Right atrium auricular region (tissue), 2 donors: Measurements from ENCODE around the gene ARFGAP1. TPM values are rescaled to one million over a fixed set of nuclear protein-coding genes. Genes with fewer than 3 reads are reported as not detected.
A peak's percentile ranks its signal among the peaks of the same experiment; 100 is the strongest.

ENCODE experiments used
- DNase-seq: peaks from one replicate; pipeline ENCODE4 v3.0.0-alpha.2; 2019; ENCODE audit warnings: low spot score
- H3K27ac ChIP-seq, 2 donors: fragments of 200-600 bp; sonication (generic); 1 replicate in 1 of 2; 2 replicates in 1 of 2; pipeline ENCODE4 v1.5.1; 2016 to 2019
- H3K27me3 ChIP-seq, 2 donors: fragments of 200-600 bp; sonication (generic); one replicate each; pipeline versions ENCODE4 v1.5.1 to v1.6.0; 2017 to 2019
- H3K36me3 ChIP-seq: fragments of 200-600 bp; sonication (generic); one replicate; pipeline ENCODE4 v1.5.1; 2016
- H3K4me1 ChIP-seq, 2 donors: fragments of 200-600 bp; sonication (generic); one replicate each; pipeline versions ENCODE4 v1.5.1 to v1.6.0; 2017 to 2019
- H3K4me3 ChIP-seq, 2 donors: fragments of 200-600 bp; sonication (generic); 1 replicate in 1 of 2; 2 replicates in 1 of 2; pipeline ENCODE4 v1.5.1; 2017 to 2019; ENCODE audit warnings: mild to moderate bottlenecking in 1 of 2, moderate library complexity in 1 of 2
- H3K9me3 ChIP-seq, 2 donors: fragments of 200-600 bp; sonication (generic); one replicate each; pipeline ENCODE4 v1.5.1; 2019
- total RNA-seq, 2 donors: library from RNA; depleted of rRNA; stranded (reverse); fragments of >200 nt; gene quantifications; one replicate each; pipeline ENCODE4 v1.1.0, GENCODE V29; 2016
- TF ChIP-seq, protein P1 (sequence below), 2 donors: fragments of 200-600 bp; sonication (generic); IDR thresholded peaks; one replicate each; pipeline ENCODE4 v1.5.1; 2019; ENCODE audit warnings: antibody characterized with exemption in 2 of 2

The ARFGAP1 gene
- total RNA-seq, 2 donors from 2014 or later = 19.1 to 20.7 TPM

DNA sequence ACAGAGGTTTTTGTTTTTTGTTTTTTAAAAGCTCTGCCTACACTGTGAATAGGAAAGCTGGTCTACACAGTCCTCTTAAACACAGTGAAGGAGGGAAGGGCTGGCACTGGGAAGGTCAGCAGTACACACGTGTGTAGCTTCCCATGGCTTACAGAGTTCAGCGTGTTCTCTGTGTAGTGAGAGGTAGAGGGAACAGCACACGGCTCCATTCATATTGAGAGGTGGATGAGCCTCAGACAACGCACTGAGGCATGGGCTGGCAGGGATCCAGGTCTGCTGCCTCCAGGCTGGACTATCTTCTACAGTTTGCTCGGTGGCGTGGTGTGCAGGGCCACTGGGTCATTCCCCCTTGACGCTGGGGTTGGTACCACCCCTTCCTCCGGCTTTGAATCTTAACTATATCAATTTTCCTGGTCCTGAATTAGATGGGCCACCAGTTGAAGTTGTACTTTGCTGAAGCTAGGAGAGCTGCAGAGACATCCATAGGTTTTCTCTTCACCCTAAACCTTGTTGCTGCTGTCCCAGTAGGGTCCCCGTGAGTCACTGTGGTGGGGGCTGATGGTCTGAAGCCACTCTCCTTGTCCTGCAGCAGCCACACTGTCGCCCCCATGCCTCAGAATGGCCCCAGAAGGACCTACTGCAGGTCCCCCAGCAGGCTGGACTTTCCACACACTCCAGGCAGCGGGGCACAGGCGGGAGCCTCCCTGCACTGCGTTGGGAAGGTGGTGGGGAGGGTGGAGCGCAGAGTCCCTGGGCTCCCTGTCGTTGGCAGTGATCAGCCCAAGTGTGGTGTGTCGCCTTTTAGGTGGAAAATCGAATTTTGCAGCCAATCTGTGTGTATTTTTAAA is 2.0 kb downstream of the ARFGAP1 start:
- H3K36me3 ChIP-seq = peaks cover 33% of the 10 kb centered on the region
- peak overlapping the region in 1 of 2 donors; percentile 97 for H3K4me3 ChIP-seq
- no peak overlapping the region for H3K27ac ChIP-seq
- DNase-seq = no peak
- H3K27me3 ChIP-seq = no peaks in the 10 kb centered on the region
- no peaks in the 10 kb centered on the region for H3K9me3 ChIP-seq
- TF ChIP-seq, protein P1, sequence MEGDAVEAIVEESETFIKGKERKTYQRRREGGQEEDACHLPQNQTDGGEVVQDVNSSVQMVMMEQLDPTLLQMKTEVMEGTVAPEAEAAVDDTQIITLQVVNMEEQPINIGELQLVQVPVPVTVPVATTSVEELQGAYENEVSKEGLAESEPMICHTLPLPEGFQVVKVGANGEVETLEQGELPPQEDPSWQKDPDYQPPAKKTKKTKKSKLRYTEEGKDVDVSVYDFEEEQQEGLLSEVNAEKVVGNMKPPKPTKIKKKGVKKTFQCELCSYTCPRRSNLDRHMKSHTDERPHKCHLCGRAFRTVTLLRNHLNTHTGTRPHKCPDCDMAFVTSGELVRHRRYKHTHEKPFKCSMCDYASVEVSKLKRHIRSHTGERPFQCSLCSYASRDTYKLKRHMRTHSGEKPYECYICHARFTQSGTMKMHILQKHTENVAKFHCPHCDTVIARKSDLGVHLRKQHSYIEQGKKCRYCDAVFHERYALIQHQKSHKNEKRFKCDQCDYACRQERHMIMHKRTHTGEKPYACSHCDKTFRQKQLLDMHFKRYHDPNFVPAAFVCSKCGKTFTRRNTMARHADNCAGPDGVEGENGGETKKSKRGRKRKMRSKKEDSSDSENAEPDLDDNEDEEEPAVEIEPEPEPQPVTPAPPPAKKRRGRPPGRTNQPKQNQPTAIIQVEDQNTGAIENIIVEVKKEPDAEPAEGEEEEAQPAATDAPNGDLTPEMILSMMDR (IDR thresholded peaks at IDR 0.05) = no peak
- peaks cover 0 to 23% of the 10 kb centered on the region in 2 donors for H3K4me1 ChIP-seq

DNA sequence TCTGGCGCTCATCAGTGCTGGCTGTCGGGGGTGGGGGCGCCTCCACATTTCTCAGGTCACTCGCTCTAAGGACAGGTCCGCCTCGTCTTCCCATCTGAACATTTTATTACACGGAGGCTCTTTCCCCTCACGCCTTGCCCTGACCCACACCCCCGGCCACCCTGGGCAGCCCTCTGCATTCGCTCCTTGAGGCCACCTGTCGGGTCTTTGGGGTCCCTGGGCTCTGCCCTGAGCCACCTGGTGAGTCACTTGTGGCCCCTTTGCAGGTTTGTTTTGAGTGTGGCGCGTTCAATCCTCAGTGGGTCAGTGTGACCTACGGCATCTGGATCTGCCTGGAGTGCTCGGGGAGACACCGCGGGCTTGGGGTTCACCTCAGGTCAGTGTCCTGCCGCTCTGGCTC is 3.2 kb downstream of the ARFGAP1 start:
- TF ChIP-seq, protein P1 (IDR thresholded peaks at IDR 0.05) = no peak
- Histone ChIP-seq H3K27ac (no peak overlapping the region), H3K27me3 (no peaks in the 10 kb centered on the region), H3K4me1 (peaks cover 0 to 23% of the 10 kb centered on the region in 2 donors), H3K9me3 (no peaks in the 10 kb centered on the region), H3K36me3 (peaks cover 46% of the 10 kb centered on the region), H3K4me3 (no peak overlapping the region)
- no peak for DNase-seq

DNA sequence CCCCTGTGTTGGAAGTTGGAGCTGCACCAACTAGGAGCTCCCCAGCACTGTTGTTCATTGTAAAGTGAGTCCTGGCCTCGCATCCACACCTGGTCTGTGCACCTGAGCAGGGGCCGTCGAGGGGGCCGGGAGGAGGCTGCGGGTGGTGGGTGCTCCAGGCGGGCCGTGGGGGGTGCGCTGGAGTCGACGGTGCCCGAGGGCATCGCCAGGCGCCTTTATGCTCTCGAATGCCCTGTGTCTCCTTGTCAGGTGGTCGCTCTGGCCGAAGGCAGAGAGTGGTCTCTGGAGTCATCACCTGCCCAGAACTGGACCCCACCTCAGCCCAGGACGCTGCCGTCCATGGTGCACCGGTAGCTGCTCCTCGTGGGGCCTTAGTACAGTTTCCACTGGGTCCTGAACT is 4.3 kb downstream of the ARFGAP1 start:
- no peak for DNase-seq
- peaks cover 0 to 18% of the 10 kb centered on the region in 2 donors for H3K4me1 ChIP-seq
- no peaks in the 10 kb centered on the region for H3K9me3 ChIP-seq
- no peak overlapping the region for H3K27ac ChIP-seq
- peaks cover 57% of the 10 kb centered on the region for H3K36me3 ChIP-seq
- H3K27me3 ChIP-seq = no peaks in the 10 kb centered on the region
- H3K4me3 ChIP-seq = no peak overlapping the region
- TF ChIP-seq, protein P1 (IDR thresholded peaks at IDR 0.05) = no peak

DNA sequence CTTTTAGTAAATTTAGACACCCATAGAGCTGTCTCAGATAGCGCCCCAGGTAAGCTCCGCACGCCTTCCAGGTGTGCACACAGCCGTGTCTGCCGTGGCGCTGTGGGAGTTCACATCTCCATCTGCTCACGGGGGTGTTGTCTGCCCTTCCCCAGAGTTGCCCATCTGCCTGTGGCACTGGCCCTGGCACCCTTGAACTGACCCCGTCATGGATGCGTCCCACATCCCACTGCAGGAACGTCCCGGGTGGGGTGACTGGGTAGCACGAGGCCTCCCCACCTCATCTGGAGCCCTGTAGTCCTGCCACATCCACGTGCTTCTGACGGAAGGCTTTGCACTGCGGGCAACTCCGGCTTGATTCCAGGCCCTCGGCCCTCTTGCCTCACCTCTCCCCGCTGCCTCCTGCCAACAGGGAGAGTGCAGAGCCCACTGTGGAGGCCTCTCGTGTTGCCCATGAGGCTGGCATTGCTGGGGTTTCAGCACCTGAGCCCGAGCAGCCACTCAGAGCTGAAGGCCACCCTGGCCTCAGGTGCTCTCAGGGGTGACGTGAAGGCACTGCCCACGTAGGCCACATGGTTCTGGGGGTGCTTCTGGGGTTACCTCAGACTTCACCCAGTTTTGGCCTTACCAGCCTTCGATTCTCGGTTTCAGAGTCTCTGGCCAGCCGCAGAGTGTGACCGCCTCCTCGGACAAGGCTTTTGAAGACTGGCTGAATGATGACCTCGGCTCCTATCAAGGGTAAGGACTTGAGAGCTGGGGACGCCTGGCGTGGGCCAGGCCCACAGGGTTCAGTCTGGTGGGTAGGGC is 5.1 kb downstream of the ARFGAP1 start:
- no peak for DNase-seq
- H3K36me3 ChIP-seq = peaks cover 63% of the 10 kb centered on the region
- no peak overlapping the region for H3K4me3 ChIP-seq
- TF ChIP-seq, protein P1 (IDR thresholded peaks at IDR 0.05) = no peak
- peaks cover 0 to 16% of the 10 kb centered on the region in 2 donors for H3K4me1 ChIP-seq
- H3K9me3 ChIP-seq = no peaks in the 10 kb centered on the region
- H3K27me3 ChIP-seq = no peaks in the 10 kb centered on the region
- no peak overlapping the region for H3K27ac ChIP-seq

DNA sequence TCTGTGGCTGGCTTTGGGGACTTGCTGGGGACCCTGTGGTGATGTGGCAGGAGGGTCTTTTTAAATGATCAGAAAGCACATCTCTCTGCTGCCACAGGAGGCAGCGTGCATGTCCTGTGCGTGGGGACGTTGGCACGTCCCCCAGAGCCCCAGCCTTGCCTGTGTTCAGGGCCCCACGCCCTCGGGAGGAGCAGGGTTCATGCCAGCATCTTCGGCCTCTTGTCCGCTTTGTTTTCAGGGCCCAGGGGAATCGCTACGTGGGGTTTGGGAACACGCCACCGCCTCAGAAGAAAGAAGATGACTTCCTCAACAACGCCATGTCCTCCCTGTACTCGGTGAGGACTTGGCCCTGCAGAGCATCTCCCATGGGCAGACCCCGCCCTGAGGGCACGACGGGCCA is 6.0 kb downstream of the ARFGAP1 start:
- no peak for DNase-seq
- Histone ChIP-seq H3K4me1 (peaks cover 0 to 11% of the 10 kb centered on the region in 2 donors), H3K4me3 (no peak overlapping the region), H3K27me3 (no peaks in the 10 kb centered on the region), H3K36me3 (peaks cover 73% of the 10 kb centered on the region), H3K27ac (no peak overlapping the region), H3K9me3 (no peaks in the 10 kb centered on the region)
- TF ChIP-seq, protein P1 (IDR thresholded peaks at IDR 0.05) = no peak
